Activated CD4-positive, alpha-beta memory T cell treated with anti-CD3 and anti-CD28 coated beads, Interleukin-2, amount 10 ng/mL, durations not matched to agents 7 days and 5 days (primary cell): ENCODE data around the gene PRIM2. TPM values are rescaled to one million over a fixed set of nuclear protein-coding genes. Genes with fewer than 3 reads are reported as not detected.
"Not testable (repeated sequence)": the region's sequence is repeated elsewhere in the genome, so short reads cannot be mapped to it uniquely, and the experiment has no call there.

Experiments
- CTCF ChIA-PET: fragments of 350-600 bp; sonication (Branson Sonifier 250); formaldehyde crosslinking; loops from one replicate; lab custom pipeline; 2021; ENCODE audit warnings: antibody characterized with exemption, inconsistent platforms; lab: Charles Lee
- POLR2A ChIA-PET: fragments of 350-600 bp; sonication (Branson Sonifier 250); formaldehyde crosslinking; loops from one replicate; lab custom pipeline; 2021; ENCODE audit warnings: antibody characterized with exemption; lab: Charles Lee
- DNase-seq: peaks from one replicate; pipeline ENCODE4 v3.0.0-alpha.2; 2020
- H3K27ac Mint-ChIP-seq: one replicate; pipeline ENCODE4 v1.8.0; 2021; ENCODE audit warnings: mild to moderate bottlenecking, mixed read lengths
- H3K27me3 Mint-ChIP-seq: one replicate; pipeline ENCODE4 v1.8.0; 2021; ENCODE audit warnings: mixed read lengths
- H3K36me3 Mint-ChIP-seq: one replicate; pipeline ENCODE4 v1.8.0; 2021; ENCODE audit warnings: low read depth, mixed read lengths
- H3K4me1 Mint-ChIP-seq: one replicate; pipeline ENCODE4 v1.8.0; 2021; ENCODE audit warnings: mixed read lengths
- H3K4me3 Mint-ChIP-seq: one replicate; pipeline ENCODE4 v1.8.0; 2021; ENCODE audit warnings: mild to moderate bottlenecking, mixed read lengths
- H3K9me3 Mint-ChIP-seq: one replicate; pipeline ENCODE4 v1.8.0; 2021; ENCODE audit warnings: mixed read lengths
- total RNA-seq, 2 experiments: library from RNA; stranded (reverse); gene quantifications; one replicate each; pipeline ENCODE4 v1.2.3, GENCODE V29; 2021

The PRIM2 gene
- total RNA-seq, 2 experiments from 2014 or later = 32.3 to 34.0 TPM

DNA sequence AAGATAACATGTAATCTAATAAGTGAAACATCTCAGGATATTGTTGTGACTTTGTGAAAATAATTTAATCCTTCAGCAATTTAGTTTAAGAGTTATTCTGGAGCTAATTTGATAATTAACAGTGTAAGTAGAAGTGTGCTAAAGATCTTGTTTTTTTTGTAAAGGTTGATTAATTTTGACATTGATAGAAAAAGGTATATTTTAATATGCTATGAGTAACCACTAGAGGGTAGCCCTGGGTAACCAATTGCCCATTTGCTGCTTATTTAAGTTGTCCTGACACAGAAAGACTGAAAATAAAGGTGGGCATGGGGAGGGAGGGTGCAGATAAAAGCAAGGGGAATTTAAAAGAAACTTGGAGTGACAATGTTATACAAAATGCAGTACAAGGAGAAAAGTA lies 262.1 kb downstream of the PRIM2 start:
- POLR2A ChIA-PET, H3K27ac Mint-ChIP-seq, DNase-seq, CTCF ChIA-PET, H3K4me3 Mint-ChIP-seq, H3K27me3 Mint-ChIP-seq, H3K9me3 Mint-ChIP-seq, H3K4me1 Mint-ChIP-seq, H3K36me3 Mint-ChIP-seq: not testable (repeated sequence)

DNA sequence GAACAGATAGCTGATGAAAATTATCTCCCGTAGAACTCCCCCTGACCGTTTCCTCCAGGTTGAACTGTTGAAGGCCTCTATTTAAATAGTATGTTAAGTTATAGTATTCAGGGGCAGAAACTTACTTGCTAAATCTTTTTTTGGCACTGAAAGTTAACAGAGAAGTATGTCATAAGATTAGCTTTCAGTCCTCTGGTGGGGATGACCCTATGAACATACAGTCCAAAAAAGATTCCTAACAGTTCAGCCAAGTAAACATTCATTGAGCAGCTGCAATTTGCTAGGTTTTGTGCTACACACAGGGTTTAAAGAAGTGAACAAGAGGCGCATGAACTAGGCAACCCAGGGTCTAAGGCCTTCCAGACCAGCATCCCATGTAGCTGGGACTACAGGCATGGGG lies 264.2 kb downstream of the PRIM2 start:
- H3K4me1 Mint-ChIP-seq = not testable (repeated sequence)

GRCh38 chr6:57601105-57601504 lies 283.7 kb downstream of the PRIM2 start:
- H3K27me3 Mint-ChIP-seq, CTCF ChIA-PET, H3K27ac Mint-ChIP-seq, POLR2A ChIA-PET, H3K9me3 Mint-ChIP-seq, H3K4me3 Mint-ChIP-seq, H3K4me1 Mint-ChIP-seq, DNase-seq: not testable (repeated sequence)
- H3K36me3 Mint-ChIP-seq = peaks cover 13% of the 10 kb centered on the region

More for the DNA sequence above, 264.2 kb downstream of the PRIM2 start:
- CTCF ChIA-PET, POLR2A ChIA-PET, H3K9me3 Mint-ChIP-seq, H3K27ac Mint-ChIP-seq, H3K27me3 Mint-ChIP-seq, H3K36me3 Mint-ChIP-seq, DNase-seq, H3K4me3 Mint-ChIP-seq: not testable (repeated sequence)

DNA sequence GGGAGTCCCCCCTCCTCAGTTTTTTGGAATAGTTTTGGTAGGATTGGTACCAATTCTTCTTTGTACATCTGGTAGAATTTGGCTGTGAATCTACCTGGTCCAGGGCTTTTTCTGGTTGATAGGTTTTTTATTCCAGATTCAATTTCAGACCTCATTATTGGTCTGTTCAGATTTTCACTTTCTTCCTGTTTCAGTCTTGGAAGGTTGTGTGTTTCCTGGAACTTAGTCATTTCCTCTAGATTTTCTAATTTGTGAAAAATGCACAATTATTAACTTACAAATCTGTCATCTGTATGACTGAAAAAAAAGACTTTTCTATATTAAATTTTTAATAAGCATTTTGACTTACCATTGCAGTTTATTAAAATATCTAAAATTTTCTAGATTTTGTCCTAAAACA lies 287.9 kb downstream of the PRIM2 start:
- POLR2A ChIA-PET, H3K4me3 Mint-ChIP-seq, H3K4me1 Mint-ChIP-seq, H3K27ac Mint-ChIP-seq, H3K27me3 Mint-ChIP-seq, H3K9me3 Mint-ChIP-seq, DNase-seq, CTCF ChIA-PET: not testable (repeated sequence)
- peaks cover 23% of the 10 kb centered on the region for H3K36me3 Mint-ChIP-seq

DNA sequence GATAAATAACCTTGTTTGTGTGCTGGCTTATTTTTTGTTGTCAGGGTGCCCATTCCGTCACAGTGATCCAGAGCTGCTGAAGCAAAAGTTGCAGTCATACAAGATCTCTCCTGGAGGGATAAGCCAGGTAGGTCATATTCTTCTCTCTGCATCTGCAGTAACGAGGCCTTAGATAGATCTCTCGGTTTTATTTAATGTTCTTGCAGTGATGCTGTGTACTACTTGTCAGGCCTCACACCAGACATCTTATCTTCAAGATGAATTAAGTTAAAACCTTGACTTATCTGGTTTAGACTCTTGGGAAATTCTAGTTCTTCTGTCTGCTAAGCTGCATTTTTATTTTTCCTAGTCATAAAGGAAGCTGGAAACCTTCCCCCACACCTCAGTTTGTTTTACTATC lies 288.9 kb downstream of the PRIM2 start:
- H3K4me1 Mint-ChIP-seq, POLR2A ChIA-PET, H3K9me3 Mint-ChIP-seq, H3K4me3 Mint-ChIP-seq, CTCF ChIA-PET, H3K27me3 Mint-ChIP-seq, H3K27ac Mint-ChIP-seq, DNase-seq: not testable (repeated sequence)
- peaks cover 23% of the 10 kb centered on the region for H3K36me3 Mint-ChIP-seq

- CTCF ChIA-PET, H3K27ac Mint-ChIP-seq, H3K27me3 Mint-ChIP-seq, DNase-seq, H3K4me3 Mint-ChIP-seq, H3K9me3 Mint-ChIP-seq, POLR2A ChIA-PET, H3K4me1 Mint-ChIP-seq: not testable (repeated sequence)
- H3K36me3 Mint-ChIP-seq = peaks cover 11% of the 10 kb centered on the region
Measured at GRCh38 chr6:57610612-57611011, 293.2 kb downstream of the PRIM2 start.

DNA sequence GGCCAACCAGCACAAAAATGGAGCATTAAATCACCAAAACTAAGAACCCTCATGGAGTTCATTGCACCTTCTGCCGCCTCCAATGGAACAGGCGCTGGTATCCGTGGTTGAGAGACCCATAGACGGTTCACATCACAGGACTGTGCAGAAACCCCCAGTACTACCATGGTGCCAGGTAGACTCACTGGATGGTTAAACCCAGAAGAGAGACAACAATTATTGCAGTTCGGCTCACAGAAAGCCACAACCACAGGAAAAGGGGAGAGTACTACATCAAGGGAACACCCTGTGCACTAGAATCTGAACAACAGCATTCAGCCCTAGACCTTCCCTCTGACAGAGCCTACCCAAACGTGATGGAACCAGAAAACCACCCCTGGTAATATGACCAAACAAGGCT lies 301.5 kb downstream of the PRIM2 start:
- H3K4me3 Mint-ChIP-seq, POLR2A ChIA-PET, H3K9me3 Mint-ChIP-seq, H3K36me3 Mint-ChIP-seq, CTCF ChIA-PET, H3K27ac Mint-ChIP-seq, H3K4me1 Mint-ChIP-seq, H3K27me3 Mint-ChIP-seq, DNase-seq: not testable (repeated sequence)

DNA sequence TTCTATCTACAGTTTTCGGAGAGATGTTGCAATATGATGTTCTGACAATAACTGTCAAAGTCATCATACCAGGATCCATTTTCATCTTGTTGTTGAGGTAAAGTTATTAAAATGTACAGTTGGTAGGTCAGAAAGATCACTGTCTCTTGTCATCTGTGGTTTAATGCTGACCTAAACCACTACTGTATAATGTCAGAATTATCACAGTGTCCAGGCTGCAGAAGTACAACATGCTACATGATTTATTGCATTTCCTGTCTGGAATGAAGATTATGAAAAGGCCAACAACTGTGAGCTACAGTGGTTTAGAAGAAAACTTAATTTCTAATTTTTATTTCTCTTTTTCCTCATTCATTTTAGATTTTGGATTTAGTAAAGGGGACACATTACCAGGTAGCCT lies 314.3 kb downstream of the PRIM2 start:
- H3K4me3 Mint-ChIP-seq, CTCF ChIA-PET, POLR2A ChIA-PET, H3K27ac Mint-ChIP-seq, H3K4me1 Mint-ChIP-seq, DNase-seq, H3K9me3 Mint-ChIP-seq, H3K27me3 Mint-ChIP-seq: not testable (repeated sequence)
- peaks cover 15% of the 10 kb centered on the region for H3K36me3 Mint-ChIP-seq

- H3K4me3 Mint-ChIP-seq, H3K9me3 Mint-ChIP-seq, H3K27ac Mint-ChIP-seq, H3K36me3 Mint-ChIP-seq, CTCF ChIA-PET, POLR2A ChIA-PET, DNase-seq, H3K27me3 Mint-ChIP-seq, H3K4me1 Mint-ChIP-seq: not testable (repeated sequence)
Measured at GRCh38 chr6:57658526-57658925, 341.1 kb downstream of the PRIM2 start.

DNA sequence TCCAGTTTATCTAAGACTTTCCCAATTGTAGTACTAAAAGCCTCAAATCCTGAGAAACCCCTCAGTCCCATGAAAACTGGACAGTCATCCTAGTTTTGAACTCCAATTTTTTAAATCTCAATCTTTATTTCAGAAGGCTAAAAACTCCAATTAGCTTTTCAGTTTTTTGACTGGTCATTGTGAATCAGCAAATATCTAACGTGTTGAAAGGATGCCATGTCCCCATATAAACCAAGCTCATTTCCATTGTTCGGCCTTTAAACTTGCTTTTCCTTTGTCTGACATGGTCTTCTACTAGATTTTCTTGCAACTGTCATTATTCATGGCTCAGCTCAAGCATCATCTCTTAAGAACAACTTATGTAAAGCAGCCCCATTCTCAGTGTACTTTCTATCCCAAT lies 342.4 kb downstream of the PRIM2 start:
- H3K4me3 Mint-ChIP-seq, H3K27ac Mint-ChIP-seq, POLR2A ChIA-PET, CTCF ChIA-PET, H3K36me3 Mint-ChIP-seq, H3K4me1 Mint-ChIP-seq, H3K9me3 Mint-ChIP-seq, H3K27me3 Mint-ChIP-seq, DNase-seq: not testable (repeated sequence)

DNA sequence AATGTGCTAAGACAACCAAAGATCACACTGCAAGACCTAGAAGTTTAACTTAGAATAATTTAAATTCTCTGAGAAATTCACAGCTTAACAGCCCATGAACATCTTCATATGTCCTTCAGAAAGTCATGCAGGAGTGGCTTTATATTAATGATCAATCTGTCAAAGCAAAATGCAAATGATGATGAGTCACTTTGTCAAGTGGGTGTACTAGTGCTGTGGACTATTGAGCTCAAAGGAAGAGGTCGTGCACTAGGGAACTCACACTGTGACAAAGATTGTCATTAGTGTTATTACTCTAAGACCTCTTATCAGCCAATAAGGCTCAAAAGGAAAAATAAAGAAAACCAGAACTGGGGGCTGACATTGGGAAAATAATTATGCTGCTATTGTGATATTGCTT lies 343.5 kb downstream of the PRIM2 start:
- CTCF ChIA-PET, H3K9me3 Mint-ChIP-seq, H3K27ac Mint-ChIP-seq, H3K36me3 Mint-ChIP-seq, POLR2A ChIA-PET, H3K27me3 Mint-ChIP-seq, H3K4me1 Mint-ChIP-seq, H3K4me3 Mint-ChIP-seq, DNase-seq: not testable (repeated sequence)

DNA sequence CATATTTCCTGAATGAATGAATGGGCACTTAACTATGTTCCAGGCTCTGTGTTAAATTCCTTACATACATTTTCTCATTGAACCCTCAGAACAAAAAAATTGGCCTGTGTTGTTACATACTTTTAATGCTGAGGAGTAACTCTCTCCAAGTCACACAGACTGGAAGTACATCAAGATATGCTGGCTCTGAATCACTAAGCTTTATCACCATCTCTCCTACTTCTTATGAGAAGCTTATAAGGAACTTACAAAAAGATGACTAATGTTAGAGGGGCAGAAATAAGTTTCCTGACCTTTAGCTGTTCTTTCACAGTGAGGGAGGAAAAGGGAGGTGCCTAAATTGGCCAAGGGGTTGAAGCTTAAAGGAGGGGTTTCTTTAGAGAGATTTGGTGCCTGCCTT lies 350.7 kb downstream of the PRIM2 start:
- H3K4me1 Mint-ChIP-seq, H3K4me3 Mint-ChIP-seq, H3K9me3 Mint-ChIP-seq, H3K36me3 Mint-ChIP-seq, POLR2A ChIA-PET, H3K27me3 Mint-ChIP-seq, CTCF ChIA-PET, H3K27ac Mint-ChIP-seq, DNase-seq: not testable (repeated sequence)

DNA sequence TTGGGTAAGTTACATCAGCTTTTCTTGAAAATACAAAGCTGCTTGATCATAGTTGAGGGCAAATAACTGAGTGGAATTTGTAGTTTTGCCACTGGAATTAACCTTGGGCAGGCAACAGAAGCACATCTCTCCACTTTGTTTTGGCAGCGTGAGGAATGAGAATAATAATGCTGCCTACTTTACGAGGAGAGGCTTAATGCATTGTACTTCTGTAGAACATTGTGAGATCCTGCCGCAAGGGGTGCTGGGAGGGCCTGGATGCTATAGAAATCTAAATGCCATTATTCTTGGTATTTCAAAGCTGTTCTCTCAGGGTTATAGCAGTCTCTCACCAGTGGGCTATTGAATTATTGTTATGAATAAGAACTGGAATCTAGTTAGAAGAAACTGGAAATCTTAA lies 353.8 kb downstream of the PRIM2 start:
- CTCF ChIA-PET, DNase-seq, H3K9me3 Mint-ChIP-seq, H3K4me3 Mint-ChIP-seq, H3K27me3 Mint-ChIP-seq, H3K4me1 Mint-ChIP-seq, H3K36me3 Mint-ChIP-seq, H3K27ac Mint-ChIP-seq, POLR2A ChIA-PET: not testable (repeated sequence)

DNA sequence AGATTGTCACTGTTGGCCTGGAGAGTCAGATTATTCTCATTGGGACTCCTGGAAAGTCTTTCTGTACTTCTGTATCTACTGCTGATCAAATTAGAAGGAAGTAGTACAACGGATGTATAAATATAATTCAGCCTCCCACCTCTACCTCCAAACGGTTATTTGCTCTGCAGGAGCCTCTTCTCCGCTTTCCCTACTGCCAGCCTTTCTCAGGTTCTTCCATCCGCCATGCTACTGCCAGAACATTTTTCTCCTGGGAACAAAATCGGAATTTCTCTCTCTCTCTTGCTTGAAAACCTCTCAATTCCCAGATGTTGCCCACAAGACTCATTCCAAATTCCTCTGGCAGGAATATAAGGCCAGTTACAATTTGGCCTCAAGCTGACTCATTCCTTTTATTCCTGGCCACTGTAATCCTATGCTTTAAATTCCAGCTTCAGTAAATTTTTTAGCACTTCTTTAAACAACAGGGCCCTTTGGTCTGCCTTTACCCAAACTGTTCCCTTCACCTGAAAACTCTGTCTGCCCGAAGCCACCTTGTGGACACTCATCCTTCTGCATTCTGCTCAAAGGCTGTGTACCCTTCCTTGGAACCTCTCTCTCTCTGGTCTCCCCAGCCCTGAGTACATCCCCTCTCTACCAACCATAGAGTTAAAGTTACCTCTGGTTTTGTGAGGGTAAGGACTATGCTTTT lies 354.7 kb downstream of the PRIM2 start:
- H3K4me3 Mint-ChIP-seq, H3K27ac Mint-ChIP-seq, DNase-seq, CTCF ChIA-PET, H3K36me3 Mint-ChIP-seq, H3K9me3 Mint-ChIP-seq, H3K4me1 Mint-ChIP-seq, POLR2A ChIA-PET, H3K27me3 Mint-ChIP-seq: not testable (repeated sequence)
